Astrocyte of the spinal cord (primary cell): ENCODE data around the gene DYNLT2.
A peak's percentile ranks its signal among the peaks of the same experiment; 100 is the strongest.

Source experiments
- DNase-seq: peaks from one replicate; pipeline ENCODE4 v3.0.0; 2011; ENCODE audit warnings: low read depth, low spot score
- H3K4me3 ChIP-seq: 2 replicates; pipeline ENCODE4 v1.5.1; 2011; ENCODE audit warnings: low read depth, mild to moderate bottlenecking, low read length, moderate library complexity
- in situ Hi-C: cut with HindIII; loops from 2 replicates; pipeline ENCODE4 v1.10.0; 2017; ENCODE audit warnings: low sequenced_read_pairs
- TF ChIP-seq, protein P1 (sequence below): IDR thresholded peaks from 2 replicates; pipeline ENCODE4 v1.5.1; 2012; ENCODE audit warnings: low read depth, mild to moderate bottlenecking, low read length, inconsistent platforms

Gene DYNLT2

GRCh38 chr6:169783971-169784820 lies 32.8 kb upstream of the DYNLT2 start:
- no peak overlapping the region for H3K4me3 ChIP-seq
- in situ Hi-C loops: no loop called here
- DNase-seq: peak; percentile 13
- TF ChIP-seq, protein P1, sequence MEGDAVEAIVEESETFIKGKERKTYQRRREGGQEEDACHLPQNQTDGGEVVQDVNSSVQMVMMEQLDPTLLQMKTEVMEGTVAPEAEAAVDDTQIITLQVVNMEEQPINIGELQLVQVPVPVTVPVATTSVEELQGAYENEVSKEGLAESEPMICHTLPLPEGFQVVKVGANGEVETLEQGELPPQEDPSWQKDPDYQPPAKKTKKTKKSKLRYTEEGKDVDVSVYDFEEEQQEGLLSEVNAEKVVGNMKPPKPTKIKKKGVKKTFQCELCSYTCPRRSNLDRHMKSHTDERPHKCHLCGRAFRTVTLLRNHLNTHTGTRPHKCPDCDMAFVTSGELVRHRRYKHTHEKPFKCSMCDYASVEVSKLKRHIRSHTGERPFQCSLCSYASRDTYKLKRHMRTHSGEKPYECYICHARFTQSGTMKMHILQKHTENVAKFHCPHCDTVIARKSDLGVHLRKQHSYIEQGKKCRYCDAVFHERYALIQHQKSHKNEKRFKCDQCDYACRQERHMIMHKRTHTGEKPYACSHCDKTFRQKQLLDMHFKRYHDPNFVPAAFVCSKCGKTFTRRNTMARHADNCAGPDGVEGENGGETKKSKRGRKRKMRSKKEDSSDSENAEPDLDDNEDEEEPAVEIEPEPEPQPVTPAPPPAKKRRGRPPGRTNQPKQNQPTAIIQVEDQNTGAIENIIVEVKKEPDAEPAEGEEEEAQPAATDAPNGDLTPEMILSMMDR: no peak

DNA sequence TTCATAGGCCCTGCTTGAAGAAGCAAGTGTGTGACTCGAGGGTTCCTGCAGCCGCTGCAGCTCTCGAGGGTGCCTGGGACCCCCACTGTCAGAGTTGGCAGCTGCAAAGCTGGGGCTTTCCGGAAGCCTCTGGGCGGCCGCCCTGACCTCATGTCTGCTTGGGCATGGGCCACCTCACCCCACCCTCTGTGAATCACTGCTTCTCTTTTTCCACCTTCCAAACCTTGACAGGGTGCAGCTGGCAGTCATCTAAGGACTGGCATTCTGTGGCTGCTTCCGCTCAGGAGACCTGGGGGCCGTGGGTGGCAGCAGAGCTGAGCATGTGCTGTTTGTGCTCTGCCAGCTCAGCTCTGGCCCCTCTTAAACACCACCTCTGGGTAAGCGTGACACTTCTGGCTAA lies 32.0 kb upstream of the DYNLT2 start:
- TF ChIP-seq, protein P1: no peak
- no peak overlapping the region for H3K4me3 ChIP-seq
- no peak for DNase-seq
- in situ Hi-C loops: no loop called here

GRCh38 chr6:169782966-169783365 lies 31.6 kb upstream of the DYNLT2 start:
- in situ Hi-C loops: no loop called here
- DNase-seq: no peak
- TF ChIP-seq, protein P1: no peak
- H3K4me3 ChIP-seq: no peak overlapping the region

DNA sequence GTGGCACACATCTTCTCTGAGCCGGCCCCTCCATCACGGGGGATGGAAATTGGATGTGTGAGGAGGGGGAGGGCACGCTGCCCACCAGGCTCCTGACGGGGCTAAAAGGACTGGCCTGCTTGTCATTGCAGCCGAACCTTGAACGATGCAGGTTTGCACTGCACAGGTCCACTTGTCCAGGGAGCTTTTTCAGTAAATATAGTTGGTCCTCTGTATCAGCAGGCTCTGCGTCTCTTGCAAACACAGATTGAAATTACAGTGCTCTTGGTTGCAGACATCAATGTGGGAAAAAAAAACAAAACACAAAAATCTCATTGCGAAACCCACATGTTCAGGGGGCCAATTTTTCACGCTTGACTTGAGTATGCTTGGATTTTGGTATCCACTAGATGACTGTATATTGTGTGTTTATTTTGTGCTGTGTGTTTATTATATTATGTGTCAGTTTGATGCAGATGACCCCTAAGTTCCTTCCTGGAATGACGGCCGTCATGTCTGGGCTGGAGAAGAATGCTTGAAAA lies 29.3 kb upstream of the DYNLT2 start:
- DNase-seq: peak; percentile 63
- in situ Hi-C loops: no loop called here
- no peak overlapping the region for H3K4me3 ChIP-seq
- TF ChIP-seq, protein P1: no peak

DNA sequence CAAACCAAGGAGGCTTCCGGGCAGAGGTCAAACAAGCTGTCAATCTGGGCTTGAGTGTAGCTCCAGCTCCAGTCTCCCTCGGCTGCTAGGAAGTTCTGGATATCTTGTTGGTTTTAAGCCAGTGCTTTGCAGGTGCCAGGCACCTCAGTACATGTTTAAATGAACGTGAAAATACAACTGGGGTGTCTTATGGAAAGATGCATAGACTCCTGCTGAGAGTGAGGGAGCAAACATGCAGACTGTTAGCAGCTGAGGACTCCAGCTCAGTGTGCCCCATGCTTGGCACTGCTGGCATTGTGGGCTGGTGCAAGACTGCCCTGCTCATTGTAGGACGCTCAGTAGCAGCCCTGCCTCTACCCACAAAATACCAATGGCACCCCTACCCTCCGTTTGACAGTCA lies 28.5 kb upstream of the DYNLT2 start:
- no peak overlapping the region for H3K4me3 ChIP-seq
- TF ChIP-seq, protein P1: no peak
- no peak for DNase-seq
- in situ Hi-C loops: no loop called here

DNA sequence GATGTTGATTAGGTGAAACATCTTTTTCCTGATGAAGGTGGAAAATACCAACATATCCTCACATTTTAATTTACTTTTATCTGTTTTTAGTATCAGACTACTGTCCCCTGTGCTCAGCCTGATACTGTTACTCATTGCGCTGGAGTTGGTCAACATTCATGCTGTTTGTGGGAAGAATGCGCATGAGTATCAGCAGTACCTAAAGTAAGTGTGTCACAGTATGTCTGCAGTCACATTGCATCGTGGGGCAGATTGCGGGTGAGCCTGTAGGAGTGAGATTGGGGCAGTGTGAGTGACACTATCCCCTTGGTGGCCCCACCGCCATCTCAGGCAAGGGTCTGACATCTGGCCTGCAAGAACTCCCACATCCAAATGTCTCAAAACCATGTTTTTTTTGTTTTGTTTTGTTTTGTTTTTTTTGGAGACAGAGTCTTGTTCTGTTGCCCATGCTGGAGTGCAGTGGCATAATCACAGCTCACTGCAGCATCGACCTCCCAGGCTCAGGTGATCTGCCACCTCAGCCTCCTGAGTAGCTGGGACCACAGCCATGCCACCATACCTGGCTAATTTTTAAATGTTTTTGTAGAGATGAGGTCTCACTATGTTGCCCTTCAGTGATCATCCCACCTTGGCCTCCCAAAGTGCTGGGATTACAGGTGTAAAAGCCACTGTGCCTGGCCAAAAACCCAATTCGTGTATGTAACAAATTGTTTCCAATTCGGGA lies 27.9 kb upstream of the DYNLT2 start:
- no peak for DNase-seq
- H3K4me3 ChIP-seq: no peak overlapping the region
- TF ChIP-seq, protein P1: no peak
- in situ Hi-C loops: no loop called here
